Keratinocyte (primary cell): ENCODE results near the gene DPYD. TPM values are rescaled to one million over a fixed set of nuclear protein-coding genes. Genes with fewer than 3 reads are reported as not detected.

Source experiments
- DNase-seq: peaks from one replicate; pipeline ENCODE4 v3.0.0-alpha.2; 2011; ENCODE audit warnings: low read depth, missing footprints, low spot score
- FAIRE-seq: peaks from 2 replicates; lab custom pipeline; 2011; peaks lifted over from hg19 to GRCh38; lab: Jason Lieb, UNC
- H2AFZ ChIP-seq: 2 replicates; pipeline ENCODE4 v1.6.0; 2012; ENCODE audit warnings: low read length, control low read depth, inconsistent platforms; ENCODE audit not compliant: control insufficient read depth
- H3K27ac ChIP-seq: 2 replicates; pipeline ENCODE4 v1.5.1; 2011; ENCODE audit warnings: low read length; ENCODE audit not compliant: control insufficient read depth, insufficient read depth
- H3K27me3 ChIP-seq: 3 replicates; pipeline ENCODE4 v1.6.0; 2011; ENCODE audit warnings: low read length; ENCODE audit not compliant: control insufficient read depth, insufficient read depth; ENCODE audit errors: extremely low read depth
- H3K36me3 ChIP-seq, 2 experiments: 2 replicates in 1 of 2; 3 replicates in 1 of 2; pipeline ENCODE4 v1.5.1; 2011; ENCODE audit warnings: low read length in 2 of 2, mild to moderate bottlenecking in 1 of 2; ENCODE audit not compliant: control insufficient read depth in 2 of 2, insufficient read depth in 2 of 2; ENCODE audit errors: extremely low read depth in 1 of 2
- H3K4me1 ChIP-seq: 3 replicates; pipeline ENCODE4 v1.5.1; 2011; ENCODE audit warnings: low read length; ENCODE audit not compliant: control insufficient read depth, insufficient read depth; ENCODE audit errors: extremely low read depth
- H3K4me2 ChIP-seq: 3 replicates; pipeline ENCODE4 v1.6.0; 2011; ENCODE audit warnings: low read depth, low read length; ENCODE audit not compliant: control insufficient read depth, insufficient read depth; ENCODE audit errors: extremely low read depth
- H3K4me3 ChIP-seq, 3 experiments: fragments of 200-600 bp in 1 of 3; sonication (generic) in 1 of 3; 2 replicates in 2 of 3; 3 replicates in 1 of 3; pipeline ENCODE4 v1.5.1; 2011 to 2016; ENCODE audit warnings: low read length in 3 of 3, mild to moderate bottlenecking in 3 of 3, control low read depth in 2 of 3, inconsistent platforms in 1 of 3, low read depth in 1 of 3, mixed read lengths in 1 of 3, mixed run types in 1 of 3, moderate library complexity in 1 of 3; ENCODE audit not compliant: control insufficient read depth in 2 of 3, insufficient read depth in 2 of 3; ENCODE audit errors: extremely low read depth in 1 of 3
- H3K79me2 ChIP-seq: 2 replicates; pipeline ENCODE4 v1.6.0; 2012; ENCODE audit warnings: low read length; ENCODE audit not compliant: control insufficient read depth, insufficient read depth
- H3K9ac ChIP-seq: 3 replicates; pipeline ENCODE4 v1.6.0; 2011; ENCODE audit warnings: low read length; ENCODE audit not compliant: control insufficient read depth, insufficient read depth; ENCODE audit errors: extremely low read depth
- H3K9me1 ChIP-seq: 3 replicates; pipeline ENCODE4 v1.6.0; 2011; ENCODE audit warnings: low read length; ENCODE audit not compliant: control insufficient read depth, insufficient read depth; ENCODE audit errors: extremely low read depth
- H3K9me3 ChIP-seq: 2 replicates; pipeline ENCODE4 v1.5.1; 2012; ENCODE audit warnings: low read depth, low read length; ENCODE audit not compliant: control insufficient read depth
- H4K20me1 ChIP-seq: 3 replicates; pipeline ENCODE4 v1.6.0; 2011; ENCODE audit warnings: low read length; ENCODE audit not compliant: control insufficient read depth, insufficient read depth; ENCODE audit errors: extremely low read depth
- EZH2 ChIP-seq: IDR thresholded peaks from one replicate; pipeline ENCODE4 v1.6.1; 2012; ENCODE audit warnings: inconsistent platforms, mild to moderate bottlenecking, low read length, moderate library complexity
- dilution Hi-C: fragments of 300-500 bp; cut with MboI; formaldehyde crosslinking; loops from one replicate; pipeline ENCODE4 v1.7.0; 2020; ENCODE audit warnings: low sequenced_read_pairs; ENCODE audit not compliant: extremely low pct_ligation_motif_present
- polyA plus RNA-seq, 5 experiments: library from polyadenylated mRNA; depleted of rRNA in 3 of 5; stranded (reverse) in 3 of 5; stranded (forward) in 1 of 5; unstranded in 1 of 5; fragments of >200 nt; gene quantifications; 1 replicate in 1 of 5; 2 replicates in 3 of 5; 3 replicates in 1 of 5; pipeline versions ENCODE4 v1.2.1 to v1.2.3, GENCODE V29; 2011 to 2012; ENCODE audit warnings: missing spikeins in 2 of 5, low read depth in 1 of 5, low replicate concordance in 1 of 5
- TF ChIP-seq, protein P1 (sequence below), 3 experiments: IDR thresholded peaks in 1 of 3; conservative IDR thresholded peaks in 1 of 3; optimal IDR thresholded peaks in 1 of 3; 2 replicates in 2 of 3; 3 replicates in 1 of 3; pipeline versions ENCODE3 to v1.5.1; 2011; ENCODE audit warnings: low read length in 3 of 3, mild to moderate bottlenecking in 3 of 3, moderate library complexity in 2 of 3, control low read depth in 1 of 3, inconsistent platforms in 1 of 3; ENCODE audit not compliant: insufficient read depth in 2 of 3; ENCODE audit errors: extremely low read depth in 1 of 3

DPYD gene
- polyA plus RNA-seq, 1 donor (not counting 4 experiments of a cell fraction or from before 2014, with no cell fraction given): 1.9 TPM

- Histone ChIP-seq H3K4me1 (peaks cover 4% of the 10 kb centered on the region), H3K4me3 (peak overlapping the region in 1 of 3 experiments; percentile 92), H3K9ac (no peak overlapping the region), H3K9me3 (no peaks in the 10 kb centered on the region), H3K36me3 (no peaks in the 10 kb centered on the region), H3K79me2 (no peaks in the 10 kb centered on the region), H3K4me2 (peak overlapping the region; percentile 90), H2AFZ (peak overlapping the region; percentile 50), H3K9me1 (no peaks in the 10 kb centered on the region), H3K27ac (no peak overlapping the region), H4K20me1 (no peaks in the 10 kb centered on the region), H3K27me3 (no peaks in the 10 kb centered on the region)
- DNase-seq (no peak), FAIRE-seq (peak; percentile 36)
- no peak for TF ChIP-seq EZH2
- TF ChIP-seq, protein P1, sequence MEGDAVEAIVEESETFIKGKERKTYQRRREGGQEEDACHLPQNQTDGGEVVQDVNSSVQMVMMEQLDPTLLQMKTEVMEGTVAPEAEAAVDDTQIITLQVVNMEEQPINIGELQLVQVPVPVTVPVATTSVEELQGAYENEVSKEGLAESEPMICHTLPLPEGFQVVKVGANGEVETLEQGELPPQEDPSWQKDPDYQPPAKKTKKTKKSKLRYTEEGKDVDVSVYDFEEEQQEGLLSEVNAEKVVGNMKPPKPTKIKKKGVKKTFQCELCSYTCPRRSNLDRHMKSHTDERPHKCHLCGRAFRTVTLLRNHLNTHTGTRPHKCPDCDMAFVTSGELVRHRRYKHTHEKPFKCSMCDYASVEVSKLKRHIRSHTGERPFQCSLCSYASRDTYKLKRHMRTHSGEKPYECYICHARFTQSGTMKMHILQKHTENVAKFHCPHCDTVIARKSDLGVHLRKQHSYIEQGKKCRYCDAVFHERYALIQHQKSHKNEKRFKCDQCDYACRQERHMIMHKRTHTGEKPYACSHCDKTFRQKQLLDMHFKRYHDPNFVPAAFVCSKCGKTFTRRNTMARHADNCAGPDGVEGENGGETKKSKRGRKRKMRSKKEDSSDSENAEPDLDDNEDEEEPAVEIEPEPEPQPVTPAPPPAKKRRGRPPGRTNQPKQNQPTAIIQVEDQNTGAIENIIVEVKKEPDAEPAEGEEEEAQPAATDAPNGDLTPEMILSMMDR (optimal IDR thresholded peaks at IDR 0.05 in 1 of 3, IDR thresholded peaks at IDR 0.05 in 1 of 3, conservative IDR thresholded peaks at IDR 0.05 in 1 of 3; ENCODE audit: extremely low read depth in 1 of 3, insufficient read depth in 2 of 3, low read length in 3 of 3): no peak
- dilution Hi-C loops: no loop called here
These were observed 1.9 kb downstream of the DPYD start for GRCh38 chr1:97918961-97919360.

GRCh38 chr1:97913506-97914139, 7.2 kb downstream of the DPYD start:
- no peak overlapping the region for H3K4me3 ChIP-seq
- H3K4me2 ChIP-seq: no peak overlapping the region
- no peaks in the 10 kb centered on the region for H4K20me1 ChIP-seq
- no peaks in the 10 kb centered on the region for H3K9me3 ChIP-seq
- H2AFZ ChIP-seq: no peak overlapping the region
- no peak overlapping the region for H3K9ac ChIP-seq
- dilution Hi-C loops: no loop called here
- H3K4me1 ChIP-seq: no peaks in the 10 kb centered on the region
- H3K27ac ChIP-seq: no peak overlapping the region
- TF ChIP-seq, protein P1 (optimal IDR thresholded peaks at IDR 0.05 in 1 of 3, IDR thresholded peaks at IDR 0.05 in 1 of 3, conservative IDR thresholded peaks at IDR 0.05 in 1 of 3; ENCODE audit: extremely low read depth in 1 of 3, insufficient read depth in 2 of 3, low read length in 3 of 3): no peak
- no peak for TF ChIP-seq EZH2
- no peaks in the 10 kb centered on the region for H3K9me1 ChIP-seq
- no peaks in the 10 kb centered on the region for H3K79me2 ChIP-seq
- DNase-seq: no peak
- no peaks in the 10 kb centered on the region for H3K36me3 ChIP-seq
- FAIRE-seq: no peak
- no peaks in the 10 kb centered on the region for H3K27me3 ChIP-seq
